Panc1 (cell line): ENCODE results near the gene BCR. TPM values are rescaled to one million over a fixed set of nuclear protein-coding genes. Genes with fewer than 3 reads are reported as not detected.
"Not testable (repeated sequence)": the region's sequence is repeated elsewhere in the genome, so short reads cannot be mapped to it uniquely, and the experiment has no call there.

Source experiments
- ATAC-seq: fragments of 200-7000 bp; cut with Tn5 transposase; 2 replicates; pipeline ENCODE4 v1.9.1; 2020; ENCODE audit warnings: mild to moderate bottlenecking, moderate library complexity
- BruUV-seq: library from RNA; stranded (reverse); fragments of 400-500 nt; replicated peaks from 2 replicates; lab custom pipeline; 2021; lab: Mats Ljungman, UMichigan
- CTCF ChIA-PET: fragments of 300-600 bp; sonication (Branson Sonifier 250); formaldehyde crosslinking; loops from one replicate; lab custom pipeline; 2022; ENCODE audit warnings: antibody characterized with exemption; lab: Charles Lee
- POLR2A ChIA-PET: fragments of 300-600 bp; sonication (Branson Sonifier 250); formaldehyde crosslinking; loops from one replicate; lab custom pipeline; 2022; ENCODE audit warnings: antibody characterized with exemption; lab: Charles Lee
- DNase-seq: peaks from one replicate; pipeline ENCODE4 v3.0.0-alpha.2; 2010; ENCODE audit warnings: low read depth, low spot score
- H3K27ac ChIP-seq: 2 replicates; pipeline ENCODE4 v1.5.1; 2011; ENCODE audit warnings: mild to moderate bottlenecking, low read length, inconsistent platforms
- H3K27me3 ChIP-seq: fragments of 200-500 bp; sonication (Bioruptor generic); 2 replicates; pipeline ENCODE4 v1.6.0; 2014; ENCODE audit warnings: low read length, inconsistent platforms; ENCODE audit not compliant: control insufficient read depth, insufficient read depth
- H3K36me3 ChIP-seq: fragments of 200-500 bp; sonication (Bioruptor generic); 2 replicates; pipeline ENCODE4 v1.5.1; 2014; ENCODE audit warnings: inconsistent platforms, mild to moderate bottlenecking, low read length, moderate library complexity; ENCODE audit not compliant: control insufficient read depth, insufficient read depth
- H3K4me1 ChIP-seq: 2 replicates; pipeline ENCODE4 v1.5.1; 2011; ENCODE audit warnings: inconsistent platforms, mild to moderate bottlenecking, low read length, moderate library complexity; ENCODE audit not compliant: control insufficient read depth, insufficient read depth
- H3K4me3 ChIP-seq, 2 experiments: 2 replicates each; pipeline ENCODE4 v1.5.1; 2011 to 2012; ENCODE audit warnings: low read depth in 2 of 2, low read length in 2 of 2, mild to moderate bottlenecking in 2 of 2, inconsistent platforms in 1 of 2, moderate library complexity in 1 of 2
- H3K9me3 ChIP-seq: fragments of 200-500 bp; sonication (Bioruptor generic); 2 replicates; pipeline ENCODE4 v1.5.1; 2014; ENCODE audit warnings: low read depth, mild to moderate bottlenecking, inconsistent platforms, low read length, moderate library complexity; ENCODE audit not compliant: control insufficient read depth, insufficient read depth
- POLR2AphosphoS5 ChIP-seq: IDR thresholded peaks from 2 replicates; pipeline ENCODE4 v1.6.1; 2012; ENCODE audit warnings: mild to moderate bottlenecking, low read depth, low read length, moderate library complexity
- SIN3A ChIP-seq: IDR thresholded peaks from 2 replicates; pipeline ENCODE4 v1.6.1; 2012; ENCODE audit warnings: low read depth, mild to moderate bottlenecking, low read length, moderate library complexity, borderline replicate concordance; ENCODE audit not compliant: insufficient read depth
- TCF7L2 ChIP-seq: IDR thresholded peaks from 2 replicates; pipeline ENCODE4 v1.6.1; 2011; ENCODE audit warnings: mild to moderate bottlenecking, low read depth, low read length, inconsistent platforms
- in situ Hi-C: cut with HindIII; loops from 2 replicates; pipeline ENCODE4 v1.10.0; 2016; ENCODE audit warnings: low sequenced_read_pairs, low pct_unique_long_range_greater_than_20kb
- intact Hi-C: fragments of 100-400 bp; cut with micrococcal nuclease; formaldehyde crosslinking; loops from one replicate; pipeline ENCODE4 v1.10.0; 2022; ENCODE audit not compliant: unreplicated experiment
- total RNA-seq: library from RNA; stranded (reverse); gene quantifications from one replicate; pipeline ENCODE4 v1.2.1, GENCODE V29; 2021; ENCODE audit not compliant: unreplicated experiment
- TF ChIP-seq, protein P1 (sequence below), 2 experiments: IDR thresholded peaks; 2 replicates each; pipeline ENCODE4 v1.6.1; 2011 to 2012; ENCODE audit warnings: low read depth in 2 of 2, control low read depth in 1 of 2, low read length in 1 of 2, mild to moderate bottlenecking in 1 of 2, moderate library complexity in 1 of 2; ENCODE audit not compliant: insufficient read depth in 1 of 2
- TF ChIP-seq, protein P2 (sequence below): fragments of 450-650 bp; IDR thresholded peaks from 2 replicates; pipeline ENCODE4 v1.5.1; 2017; ENCODE audit warnings: mild to moderate bottlenecking

BCR gene
- total RNA-seq, 1 experiment from 2014 or later, result 32.1 TPM

DNA sequence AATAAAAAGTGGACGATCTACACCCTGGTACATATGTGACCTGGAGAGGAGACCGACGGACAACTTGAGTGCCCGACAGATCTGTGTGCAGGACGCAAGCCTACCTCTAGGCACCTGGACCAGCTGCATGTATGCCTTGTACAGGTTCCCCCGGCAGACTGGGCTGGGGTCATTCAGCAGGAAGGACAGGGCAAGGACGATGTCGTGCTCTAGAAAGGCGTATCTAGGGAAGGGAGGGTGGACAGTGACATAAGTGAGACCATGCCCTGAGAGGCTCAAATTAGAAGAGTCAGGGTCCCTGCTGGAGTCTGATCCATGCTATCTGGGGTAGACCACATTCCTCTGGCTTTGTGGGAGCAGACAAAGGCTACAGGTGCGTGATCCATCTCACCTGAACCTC, 46.4 kb upstream of the BCR start:
- ATAC-seq (no peak), DNase-seq (no peak)
- H3K4me3 ChIP-seq, result no peak overlapping the region
- H3K27me3 ChIP-seq, result no peaks in the 10 kb centered on the region
- H3K36me3 ChIP-seq, result no peaks in the 10 kb centered on the region
- no peak overlapping the region for H3K27ac ChIP-seq
- POLR2A ChIA-PET, result no interaction called here
- H3K9me3 ChIP-seq, result no peaks in the 10 kb centered on the region
- in situ Hi-C loops, result no loop called here
- BruUV-seq, result no TSS peak
- intact Hi-C loops, result no loop called here
- CTCF ChIA-PET, result no interaction called here
- no peak for TF ChIP-seq SIN3A
- TF ChIP-seq, protein P1, sequence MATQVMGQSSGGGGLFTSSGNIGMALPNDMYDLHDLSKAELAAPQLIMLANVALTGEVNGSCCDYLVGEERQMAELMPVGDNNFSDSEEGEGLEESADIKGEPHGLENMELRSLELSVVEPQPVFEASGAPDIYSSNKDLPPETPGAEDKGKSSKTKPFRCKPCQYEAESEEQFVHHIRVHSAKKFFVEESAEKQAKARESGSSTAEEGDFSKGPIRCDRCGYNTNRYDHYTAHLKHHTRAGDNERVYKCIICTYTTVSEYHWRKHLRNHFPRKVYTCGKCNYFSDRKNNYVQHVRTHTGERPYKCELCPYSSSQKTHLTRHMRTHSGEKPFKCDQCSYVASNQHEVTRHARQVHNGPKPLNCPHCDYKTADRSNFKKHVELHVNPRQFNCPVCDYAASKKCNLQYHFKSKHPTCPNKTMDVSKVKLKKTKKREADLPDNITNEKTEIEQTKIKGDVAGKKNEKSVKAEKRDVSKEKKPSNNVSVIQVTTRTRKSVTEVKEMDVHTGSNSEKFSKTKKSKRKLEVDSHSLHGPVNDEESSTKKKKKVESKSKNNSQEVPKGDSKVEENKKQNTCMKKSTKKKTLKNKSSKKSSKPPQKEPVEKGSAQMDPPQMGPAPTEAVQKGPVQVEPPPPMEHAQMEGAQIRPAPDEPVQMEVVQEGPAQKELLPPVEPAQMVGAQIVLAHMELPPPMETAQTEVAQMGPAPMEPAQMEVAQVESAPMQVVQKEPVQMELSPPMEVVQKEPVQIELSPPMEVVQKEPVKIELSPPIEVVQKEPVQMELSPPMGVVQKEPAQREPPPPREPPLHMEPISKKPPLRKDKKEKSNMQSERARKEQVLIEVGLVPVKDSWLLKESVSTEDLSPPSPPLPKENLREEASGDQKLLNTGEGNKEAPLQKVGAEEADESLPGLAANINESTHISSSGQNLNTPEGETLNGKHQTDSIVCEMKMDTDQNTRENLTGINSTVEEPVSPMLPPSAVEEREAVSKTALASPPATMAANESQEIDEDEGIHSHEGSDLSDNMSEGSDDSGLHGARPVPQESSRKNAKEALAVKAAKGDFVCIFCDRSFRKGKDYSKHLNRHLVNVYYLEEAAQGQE (IDR thresholded peaks at IDR 0.05; ENCODE audit: insufficient read depth in 1 of 2, low read depth in 2 of 2, low read length in 1 of 2), result no peak
- TF ChIP-seq, protein P2, sequence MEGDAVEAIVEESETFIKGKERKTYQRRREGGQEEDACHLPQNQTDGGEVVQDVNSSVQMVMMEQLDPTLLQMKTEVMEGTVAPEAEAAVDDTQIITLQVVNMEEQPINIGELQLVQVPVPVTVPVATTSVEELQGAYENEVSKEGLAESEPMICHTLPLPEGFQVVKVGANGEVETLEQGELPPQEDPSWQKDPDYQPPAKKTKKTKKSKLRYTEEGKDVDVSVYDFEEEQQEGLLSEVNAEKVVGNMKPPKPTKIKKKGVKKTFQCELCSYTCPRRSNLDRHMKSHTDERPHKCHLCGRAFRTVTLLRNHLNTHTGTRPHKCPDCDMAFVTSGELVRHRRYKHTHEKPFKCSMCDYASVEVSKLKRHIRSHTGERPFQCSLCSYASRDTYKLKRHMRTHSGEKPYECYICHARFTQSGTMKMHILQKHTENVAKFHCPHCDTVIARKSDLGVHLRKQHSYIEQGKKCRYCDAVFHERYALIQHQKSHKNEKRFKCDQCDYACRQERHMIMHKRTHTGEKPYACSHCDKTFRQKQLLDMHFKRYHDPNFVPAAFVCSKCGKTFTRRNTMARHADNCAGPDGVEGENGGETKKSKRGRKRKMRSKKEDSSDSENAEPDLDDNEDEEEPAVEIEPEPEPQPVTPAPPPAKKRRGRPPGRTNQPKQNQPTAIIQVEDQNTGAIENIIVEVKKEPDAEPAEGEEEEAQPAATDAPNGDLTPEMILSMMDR, result no peak
- no peak for TF ChIP-seq POLR2AphosphoS5
- no peak for TF ChIP-seq TCF7L2
- no peaks in the 10 kb centered on the region for H3K4me1 ChIP-seq

DNA sequence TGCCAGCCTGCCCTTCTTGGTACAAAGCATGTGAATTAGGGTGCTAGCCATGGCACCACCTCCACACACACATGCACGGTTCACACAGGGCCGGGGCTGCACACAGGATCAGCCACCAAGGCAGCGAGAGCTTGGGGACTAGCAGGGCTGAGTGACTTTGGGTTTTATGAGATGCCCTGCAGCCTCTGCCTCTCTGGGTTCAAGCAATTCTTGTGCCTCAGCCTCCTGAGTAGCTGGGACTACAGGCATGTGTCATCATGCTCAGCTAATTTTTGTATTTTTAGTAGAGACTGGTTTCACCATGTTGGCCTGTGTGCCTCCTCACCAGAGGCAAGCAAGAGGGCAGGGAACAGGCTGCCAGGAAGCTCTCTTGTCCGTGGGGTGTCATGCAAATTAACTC, 43.3 kb upstream of the BCR start:
- BruUV-seq, H3K27me3 ChIP-seq, intact Hi-C loops, DNase-seq, H3K9me3 ChIP-seq, ATAC-seq, H3K36me3 ChIP-seq, POLR2A ChIA-PET, H3K27ac ChIP-seq, H3K4me3 ChIP-seq, in situ Hi-C loops, H3K4me1 ChIP-seq: not testable (repeated sequence)
- CTCF ChIA-PET, result interaction anchor here (0.6 kb wide), 1 partner anchor 132 kb away, joined by 4 read pairs; no protein-coding TSS in a partner anchor

DNA sequence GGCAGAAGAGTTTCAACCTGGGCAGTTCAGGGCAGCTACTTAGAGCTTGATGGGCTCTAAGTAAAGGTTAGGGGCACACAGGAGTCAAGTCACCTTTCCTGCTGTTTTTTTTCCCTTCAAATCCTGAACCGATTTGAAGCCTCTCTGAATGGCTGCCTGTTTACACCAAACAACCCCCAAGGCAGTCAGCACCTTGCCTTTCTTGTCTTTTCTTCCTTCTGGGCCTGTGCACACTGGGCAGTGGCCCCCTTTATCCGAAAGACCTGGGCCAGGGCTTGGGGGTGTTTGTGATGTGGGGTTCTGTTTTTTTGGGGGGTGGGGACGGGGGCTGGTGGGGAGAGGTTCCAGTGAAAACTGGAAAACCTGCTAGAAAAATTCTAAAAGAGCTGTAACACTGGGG, 42.8 kb upstream of the BCR start:
- in situ Hi-C loops, result no loop called here
- Histone ChIP-seq H3K9me3 (no peaks in the 10 kb centered on the region), H3K4me3 (no peak overlapping the region), H3K27me3 (no peaks in the 10 kb centered on the region), H3K27ac (no peak overlapping the region), H3K36me3 (no peaks in the 10 kb centered on the region), H3K4me1 (no peaks in the 10 kb centered on the region)
- DNase-seq, result no peak
- intact Hi-C loops, result no loop called here
- no TSS peak for BruUV-seq
- ChIA-PET CTCF (no interaction called here), POLR2A (interaction anchor here (0.7 kb wide), 1 partner anchor 84 kb away, joined by 3 read pairs; no protein-coding TSS in a partner anchor)
- TF ChIP-seq POLR2AphosphoS5 (no peak), TCF7L2 (no peak), SIN3A (no peak)
- TF ChIP-seq, protein P1 (IDR thresholded peaks at IDR 0.05; ENCODE audit: insufficient read depth in 1 of 2, low read depth in 2 of 2, low read length in 1 of 2), result no peak
- TF ChIP-seq, protein P2, result no peak
- ATAC-seq, result no peak
